Activated T-helper 1 cell treated with anti-CD3 and anti-CD28 coated beads, Interleukin-12 subunit alpha, Interleukin-12 subunit beta, Interleukin-2, Interleukin-4 antibody, amounts not matched to agents 30 ng/mL and 10 ng/mL and 1 ng/mL, durations not matched to agents 14 hours and 24 hours and 36 hours (primary cell): Measurements from ENCODE around the gene C10orf71. TPM values are rescaled to one million over a fixed set of nuclear protein-coding genes. Genes with fewer than 3 reads are reported as not detected.

Experiments
- DNase-seq: peaks from one replicate; pipeline ENCODE4 v3.0.0; 2021; ENCODE audit warnings: low spot score
- H3K27ac Mint-ChIP-seq: one replicate; pipeline ENCODE4 v1.8.0; 2021; ENCODE audit warnings: mild to moderate bottlenecking, mixed read lengths
- H3K27me3 Mint-ChIP-seq: one replicate; pipeline ENCODE4 v1.8.0; 2022; ENCODE audit warnings: mild to moderate bottlenecking, moderate library complexity, mixed read lengths; ENCODE audit not compliant: insufficient read depth
- H3K36me3 Mint-ChIP-seq: one replicate; pipeline ENCODE4 v1.8.0; 2021; ENCODE audit warnings: low read depth, mixed read lengths
- H3K4me1 Mint-ChIP-seq: one replicate; pipeline ENCODE4 v1.8.0; 2021; ENCODE audit warnings: low read depth, mixed read lengths
- H3K4me3 Mint-ChIP-seq: one replicate; pipeline ENCODE4 v1.8.0; 2021; ENCODE audit warnings: mild to moderate bottlenecking, moderate library complexity, mixed read lengths
- H3K9me3 Mint-ChIP-seq: one replicate; pipeline ENCODE4 v1.8.0; 2021; ENCODE audit warnings: mixed read lengths
- intact Hi-C: fragments of 100-400 bp; cut with micrococcal nuclease; formaldehyde crosslinking; loops from one replicate; pipeline ENCODE4 v1.15.1; 2024
- total RNA-seq: library from RNA; stranded (reverse); gene quantifications from 2 replicates; pipeline ENCODE4 v1.2.3, GENCODE V29; 2022

Gene C10orf71
- total RNA-seq, 1 donor from 2014 or later = not detected

DNA sequence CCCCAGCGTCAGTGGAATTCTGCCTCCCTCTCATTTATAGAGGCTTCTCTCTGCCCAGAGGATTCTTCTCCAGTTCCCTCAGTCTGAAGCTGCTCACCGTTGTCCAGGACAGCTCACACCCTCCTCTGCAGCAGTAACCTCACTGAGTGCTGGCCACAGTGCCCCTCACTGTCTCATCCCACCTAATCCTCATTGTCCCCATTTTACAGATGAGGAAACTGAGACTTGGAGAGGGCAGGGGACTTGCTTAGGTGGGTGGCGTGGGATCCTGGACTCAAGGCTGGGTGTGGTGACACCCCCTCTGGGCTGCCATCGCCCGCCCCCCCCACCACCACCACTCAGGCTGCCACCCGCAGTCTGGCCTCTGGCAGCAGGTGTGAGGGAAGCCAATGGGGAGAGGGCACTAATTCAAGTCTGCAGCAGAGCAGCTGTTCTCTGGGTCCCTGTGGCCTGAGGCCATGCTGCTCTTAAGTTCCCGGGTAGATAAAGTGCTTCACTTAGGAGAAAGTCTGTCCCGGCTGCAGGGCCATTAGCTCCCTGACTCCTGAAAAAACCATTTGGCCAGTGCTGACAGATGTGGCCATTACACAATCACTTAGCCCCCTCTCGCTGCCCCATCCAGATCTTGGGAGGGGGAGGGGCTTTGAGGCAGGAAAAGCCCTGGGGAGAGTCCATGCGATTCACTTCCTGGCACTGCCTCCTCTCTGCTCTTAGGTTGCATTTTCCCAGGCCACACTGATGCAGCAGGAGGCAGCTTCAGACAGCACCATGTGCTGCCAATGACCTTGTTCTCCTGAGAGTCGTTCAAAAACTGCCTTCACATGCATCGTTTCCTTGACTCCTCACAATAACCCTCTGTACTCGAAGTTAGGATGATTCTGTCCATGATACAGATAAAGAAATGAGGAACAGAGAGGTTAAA is 60.6 kb downstream of the C10orf71 start:
- no peaks in the 10 kb centered on the region for H3K36me3 Mint-ChIP-seq
- intact Hi-C loops = no loop called here
- peaks cover 7% of the 10 kb centered on the region for H3K4me1 Mint-ChIP-seq
- H3K27ac Mint-ChIP-seq = no peak overlapping the region
- H3K27me3 Mint-ChIP-seq = peaks cover 3% of the 10 kb centered on the region
- no peaks in the 10 kb centered on the region for H3K9me3 Mint-ChIP-seq
- DNase-seq = no peak
- H3K4me3 Mint-ChIP-seq = no peak overlapping the region

DNA sequence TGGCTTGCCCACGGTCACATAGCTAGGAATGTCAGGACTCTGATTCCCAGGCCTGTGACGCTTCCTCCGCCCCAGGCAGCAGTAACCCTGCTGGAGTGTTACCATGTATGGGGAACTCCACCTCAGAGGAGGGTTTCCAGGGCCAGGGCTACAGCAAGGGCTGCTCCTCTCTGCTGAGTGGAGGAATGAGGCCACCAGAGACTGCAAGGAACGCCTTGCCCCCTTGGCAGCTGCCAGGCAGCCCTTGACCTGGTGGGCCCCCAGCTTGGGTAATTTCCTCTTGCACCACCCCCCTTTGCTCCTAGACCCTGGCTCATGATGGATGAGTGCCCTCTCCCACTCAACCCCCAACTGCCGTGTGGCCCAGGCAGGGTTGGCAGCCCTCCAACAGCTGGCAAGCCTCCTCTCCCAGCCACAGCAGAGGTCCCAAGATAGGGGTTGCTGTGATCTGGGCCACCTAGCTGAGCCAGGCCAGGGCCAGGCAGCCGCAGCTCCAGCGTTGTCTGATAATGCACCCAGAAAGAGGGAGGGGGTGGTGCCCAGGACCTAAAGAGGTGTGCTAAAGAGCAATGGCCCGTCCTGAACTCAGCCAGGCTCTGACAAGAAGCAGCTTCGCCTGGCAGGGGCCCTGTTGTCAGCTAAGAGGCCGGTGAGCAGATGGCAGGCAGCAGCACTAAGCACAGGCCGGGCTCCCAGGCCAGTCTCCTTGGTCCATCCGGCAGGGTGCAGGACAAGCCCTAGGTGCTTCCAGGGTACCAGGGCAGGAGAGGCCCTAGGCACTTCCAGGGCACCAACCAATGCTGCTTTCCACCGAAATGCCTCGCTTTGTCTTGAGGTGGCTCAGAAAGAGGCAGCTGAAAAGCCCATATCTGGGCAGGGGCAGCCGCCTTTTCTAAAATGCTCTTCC is 61.6 kb downstream of the C10orf71 start:
- H3K27me3 Mint-ChIP-seq = peaks cover 3% of the 10 kb centered on the region
- H3K4me1 Mint-ChIP-seq = peaks cover 7% of the 10 kb centered on the region
- H3K9me3 Mint-ChIP-seq = no peaks in the 10 kb centered on the region
- DNase-seq = no peak
- H3K27ac Mint-ChIP-seq = no peak overlapping the region
- H3K4me3 Mint-ChIP-seq = no peak overlapping the region
- intact Hi-C loops = no loop called here
- no peaks in the 10 kb centered on the region for H3K36me3 Mint-ChIP-seq

DNA sequence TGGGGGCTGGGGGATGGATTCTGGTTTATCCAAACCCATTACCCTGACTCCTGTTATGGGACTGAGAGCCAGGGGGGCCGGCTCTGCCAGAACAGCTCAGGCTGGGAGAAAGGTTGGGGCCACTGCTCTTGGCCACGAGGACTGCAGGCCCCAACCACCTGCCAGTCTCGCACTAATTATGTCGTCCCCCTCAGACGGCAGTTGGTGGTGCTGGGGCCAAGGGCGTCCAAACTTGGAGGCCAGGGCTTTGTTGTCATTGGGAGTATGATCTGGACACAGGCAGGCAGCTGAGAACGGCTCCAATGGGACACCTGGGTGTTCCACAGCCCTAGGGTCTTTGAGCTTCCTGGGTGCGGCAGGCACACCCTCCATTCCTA is 62.2 kb downstream of the C10orf71 start:
- DNase-seq = no peak
- peaks cover 3% of the 10 kb centered on the region for H3K27me3 Mint-ChIP-seq
- peaks cover 7% of the 10 kb centered on the region for H3K4me1 Mint-ChIP-seq
- no peak overlapping the region for H3K27ac Mint-ChIP-seq
- intact Hi-C loops = no loop called here
- H3K4me3 Mint-ChIP-seq = no peak overlapping the region
- no peaks in the 10 kb centered on the region for H3K9me3 Mint-ChIP-seq
- no peaks in the 10 kb centered on the region for H3K36me3 Mint-ChIP-seq

DNA sequence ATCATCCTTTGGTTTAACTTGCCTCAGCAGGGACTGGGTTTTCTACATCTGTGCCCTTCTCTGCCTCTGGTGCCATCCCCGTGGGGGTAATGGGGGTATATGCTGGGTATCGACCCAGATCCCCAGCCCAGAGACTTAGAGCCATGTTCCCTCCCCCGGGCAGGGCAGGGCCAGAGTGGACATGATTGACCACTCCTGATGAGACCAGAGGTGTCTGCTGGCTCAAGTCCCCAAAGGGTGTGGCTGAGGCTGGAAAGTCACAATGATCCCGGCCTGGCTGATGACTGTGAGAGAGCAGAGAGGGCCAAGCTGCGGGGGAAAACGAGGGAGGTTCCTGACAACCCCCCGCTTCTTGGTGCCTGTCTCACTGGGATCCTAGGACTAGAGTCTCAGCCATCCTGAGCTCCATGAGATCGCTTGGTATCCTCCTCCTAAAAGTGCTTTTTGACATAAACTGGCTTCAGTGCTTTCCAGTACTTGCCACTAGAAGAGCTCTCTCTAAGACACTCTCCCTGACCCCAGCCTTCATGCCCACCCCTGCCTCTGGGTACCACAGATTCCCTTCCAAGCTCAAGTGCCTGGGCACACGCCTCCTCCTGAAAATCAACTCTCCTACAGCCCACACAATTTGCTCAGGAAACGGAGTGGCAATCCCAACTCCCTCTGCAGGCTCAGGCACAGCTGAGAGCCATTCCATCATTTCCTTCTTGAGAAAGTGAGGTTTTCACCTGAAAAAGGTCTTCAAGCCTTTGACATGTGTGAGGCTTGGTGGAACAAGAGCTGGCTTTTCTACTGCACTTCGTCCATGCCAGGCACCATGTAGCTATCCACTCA is 63.0 kb downstream of the C10orf71 start:
- Mint-ChIP-seq H3K4me3 (no peak overlapping the region), H3K27me3 (no peaks in the 10 kb centered on the region), H3K4me1 (peaks cover 2% of the 10 kb centered on the region), H3K9me3 (no peaks in the 10 kb centered on the region), H3K36me3 (no peaks in the 10 kb centered on the region), H3K27ac (no peak overlapping the region)
- intact Hi-C loops = no loop called here
- no peak for DNase-seq

DNA sequence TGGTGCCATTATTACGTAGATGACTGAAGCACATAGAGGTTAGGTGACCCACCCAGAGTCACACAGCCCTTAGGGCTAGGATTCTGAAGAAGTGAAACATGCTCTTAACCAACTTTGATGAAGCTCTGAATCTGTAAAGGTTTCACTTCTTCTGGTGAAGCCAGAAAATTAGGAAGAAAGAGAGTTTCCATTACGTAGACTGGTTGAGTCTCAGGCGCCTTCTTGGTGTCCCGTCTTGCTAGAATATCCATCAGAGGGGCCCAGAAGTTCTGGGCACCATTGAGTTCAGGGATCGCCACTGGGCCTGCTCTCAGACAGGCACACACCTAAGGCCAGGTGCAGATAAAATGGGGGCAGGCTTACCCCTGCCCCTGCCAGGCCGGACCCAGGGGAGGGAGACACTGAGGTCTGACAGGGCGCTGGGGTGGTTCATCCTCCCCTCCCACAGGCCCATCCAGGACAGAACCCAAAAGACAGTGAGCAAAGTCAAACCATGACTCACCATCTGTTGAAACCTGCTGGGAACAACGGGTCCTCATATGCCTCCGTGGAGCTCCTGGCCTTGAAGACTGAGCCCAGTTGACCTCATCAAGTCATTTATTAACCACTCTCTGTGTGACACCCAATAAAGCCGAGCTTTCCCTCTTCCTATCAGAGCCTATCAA is 63.8 kb downstream of the C10orf71 start:
- Mint-ChIP-seq H3K27me3 (no peaks in the 10 kb centered on the region), H3K27ac (no peak overlapping the region), H3K4me1 (no peaks in the 10 kb centered on the region), H3K9me3 (no peaks in the 10 kb centered on the region), H3K36me3 (no peaks in the 10 kb centered on the region), H3K4me3 (no peak overlapping the region)
- intact Hi-C loops = no loop called here
- DNase-seq = no peak

DNA sequence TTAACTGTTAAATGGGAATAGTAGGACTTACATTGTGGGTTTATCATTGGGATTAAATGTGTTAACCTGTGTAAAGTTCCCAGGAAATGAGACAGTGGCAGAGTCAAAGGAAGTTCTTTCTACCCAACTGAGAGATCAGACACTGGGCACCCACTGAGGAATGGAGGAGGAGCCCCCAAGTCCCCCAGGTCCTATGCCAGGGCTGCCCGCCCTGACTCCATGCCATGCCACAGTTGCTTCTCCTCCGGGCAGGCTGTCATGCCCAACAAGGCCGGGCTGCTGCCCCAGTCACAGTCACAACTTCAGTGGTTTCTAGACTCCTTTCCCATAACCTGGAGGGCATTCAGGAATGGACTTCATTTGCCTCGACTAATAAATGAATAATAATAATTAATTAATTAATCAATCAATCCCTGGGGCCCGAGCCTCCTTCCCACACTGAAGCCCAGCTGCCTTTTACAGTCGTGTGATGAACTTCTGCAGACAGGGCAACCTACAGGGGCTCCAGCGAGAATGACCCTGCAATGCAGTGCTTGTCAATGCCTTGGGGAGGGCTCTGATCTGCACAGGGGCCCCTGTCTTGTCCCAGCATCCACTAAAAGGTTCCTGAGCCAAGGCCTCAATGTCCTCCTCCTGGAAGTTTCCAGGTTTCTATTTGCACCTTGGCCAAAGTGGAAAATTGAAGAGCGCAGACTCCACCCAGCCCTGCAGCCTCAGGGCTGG is 64.5 kb downstream of the C10orf71 start:
- H3K27ac Mint-ChIP-seq = no peak overlapping the region
- H3K4me1 Mint-ChIP-seq = no peaks in the 10 kb centered on the region
- no peaks in the 10 kb centered on the region for H3K36me3 Mint-ChIP-seq
- H3K4me3 Mint-ChIP-seq = no peak overlapping the region
- DNase-seq = no peak
- intact Hi-C loops = no loop called here
- no peaks in the 10 kb centered on the region for H3K27me3 Mint-ChIP-seq
- H3K9me3 Mint-ChIP-seq = no peaks in the 10 kb centered on the region

DNA sequence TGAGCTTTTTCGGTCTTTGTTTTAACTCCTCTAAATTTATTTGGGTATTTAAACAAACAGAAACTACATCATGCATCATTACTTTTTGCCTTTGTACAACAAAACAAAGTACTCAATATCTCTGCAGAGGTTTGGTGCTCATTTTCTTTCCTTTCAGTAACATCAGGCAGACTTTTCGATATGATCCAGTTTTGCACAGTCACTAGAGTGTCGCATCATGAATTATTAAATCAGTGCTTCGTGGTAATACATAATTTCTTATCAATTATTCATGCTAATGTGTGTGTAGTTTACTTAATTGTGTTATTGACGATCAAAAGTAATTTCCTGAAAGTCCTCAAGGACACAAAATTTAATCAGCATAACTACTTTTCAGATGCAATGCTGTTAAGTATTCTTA is 65.1 kb downstream of the C10orf71 start:
- Mint-ChIP-seq H3K4me3 (no peak overlapping the region), H3K4me1 (no peaks in the 10 kb centered on the region), H3K27ac (no peak overlapping the region), H3K27me3 (no peaks in the 10 kb centered on the region), H3K9me3 (no peaks in the 10 kb centered on the region), H3K36me3 (no peaks in the 10 kb centered on the region)
- no peak for DNase-seq
- intact Hi-C loops = no loop called here

DNA sequence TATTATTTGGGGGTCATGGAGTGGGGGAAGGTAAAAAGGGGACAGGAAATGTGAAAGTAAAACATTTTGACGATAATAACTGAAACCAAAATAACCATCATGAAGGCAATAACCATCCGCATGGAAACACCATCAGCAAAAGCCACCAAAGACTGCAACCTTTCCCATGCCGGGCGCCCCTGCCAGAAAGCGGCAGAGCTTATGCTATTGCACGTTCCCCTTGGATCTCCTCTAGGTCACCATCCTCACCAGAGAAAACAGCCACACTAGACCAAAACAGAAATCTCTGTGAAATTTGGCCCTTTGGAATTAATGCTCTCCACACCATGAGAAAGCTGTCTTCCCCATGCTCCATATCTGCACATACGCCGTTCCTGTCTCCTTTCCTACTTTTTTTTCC is 65.8 kb downstream of the C10orf71 start:
- intact Hi-C loops = no loop called here
- no peak for DNase-seq
- Mint-ChIP-seq H3K27me3 (peaks cover 3% of the 10 kb centered on the region), H3K4me1 (no peaks in the 10 kb centered on the region), H3K4me3 (no peak overlapping the region), H3K36me3 (no peaks in the 10 kb centered on the region), H3K27ac (no peak overlapping the region), H3K9me3 (no peaks in the 10 kb centered on the region)

DNA sequence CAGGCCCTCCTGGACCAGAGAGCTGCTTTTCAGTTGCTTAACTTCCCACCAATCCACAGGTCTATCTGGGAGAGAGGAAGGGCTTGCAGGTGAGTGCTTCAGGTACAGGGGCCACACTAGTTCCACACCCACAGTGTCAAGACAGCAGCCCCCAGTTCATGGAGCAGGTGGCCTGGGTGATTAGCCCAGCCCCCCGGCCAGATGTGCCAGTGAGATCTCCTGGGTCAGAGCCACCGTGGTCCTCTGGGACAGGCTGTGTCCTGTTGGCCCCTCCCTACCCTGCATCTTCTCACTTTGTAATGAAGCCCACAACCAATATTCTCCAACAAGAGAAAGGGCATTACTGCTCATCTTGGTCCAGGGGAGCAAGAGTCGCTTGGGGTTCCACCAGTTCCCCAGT is 66.3 kb downstream of the C10orf71 start:
- Mint-ChIP-seq H3K27ac (no peak overlapping the region), H3K4me3 (no peak overlapping the region), H3K4me1 (no peaks in the 10 kb centered on the region), H3K36me3 (no peaks in the 10 kb centered on the region), H3K9me3 (no peaks in the 10 kb centered on the region), H3K27me3 (peaks cover 3% of the 10 kb centered on the region)
- DNase-seq = no peak
- intact Hi-C loops = no loop called here

DNA sequence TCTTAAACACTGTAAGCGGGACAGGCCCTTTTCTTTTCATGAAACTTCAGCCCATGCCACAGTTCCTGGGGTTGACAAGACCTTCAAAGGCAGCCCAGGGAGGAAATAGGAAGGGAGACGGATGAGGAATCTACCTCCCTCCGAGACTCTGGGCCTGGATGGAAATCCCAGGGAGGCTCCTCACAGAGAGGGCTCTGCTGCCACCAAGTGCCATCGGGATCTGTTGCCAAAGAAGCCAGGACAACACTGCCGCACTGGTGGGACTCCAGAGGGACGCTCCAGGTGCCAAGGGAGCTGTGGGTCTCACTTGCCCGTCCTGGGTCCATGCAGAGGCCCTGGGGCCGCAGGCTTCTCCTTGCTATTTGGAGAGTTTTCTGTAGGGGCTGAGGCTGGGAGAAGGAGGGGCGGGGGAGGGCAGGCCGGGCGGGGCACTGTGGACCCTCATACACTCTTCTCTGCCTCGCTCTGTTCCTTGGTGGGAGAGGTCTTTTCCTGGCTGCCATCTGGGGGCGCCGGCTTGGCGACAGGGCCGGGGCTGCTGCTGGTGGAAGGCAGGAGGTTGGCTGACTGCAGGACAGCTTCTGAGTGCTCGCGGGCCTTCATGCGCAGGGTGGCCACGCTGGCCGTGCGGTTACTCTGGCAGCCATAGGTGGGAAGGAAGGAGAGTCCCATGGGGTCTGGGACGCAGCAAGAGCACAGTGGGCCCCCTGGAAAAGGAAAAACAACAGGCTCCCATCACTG is 66.9 kb downstream of the C10orf71 start:
- no peak for DNase-seq
- Mint-ChIP-seq H3K9me3 (no peaks in the 10 kb centered on the region), H3K36me3 (no peaks in the 10 kb centered on the region), H3K4me3 (no peak overlapping the region), H3K27ac (no peak overlapping the region), H3K27me3 (peaks cover 3% of the 10 kb centered on the region), H3K4me1 (no peaks in the 10 kb centered on the region)
- intact Hi-C loops = no loop called here

DNA sequence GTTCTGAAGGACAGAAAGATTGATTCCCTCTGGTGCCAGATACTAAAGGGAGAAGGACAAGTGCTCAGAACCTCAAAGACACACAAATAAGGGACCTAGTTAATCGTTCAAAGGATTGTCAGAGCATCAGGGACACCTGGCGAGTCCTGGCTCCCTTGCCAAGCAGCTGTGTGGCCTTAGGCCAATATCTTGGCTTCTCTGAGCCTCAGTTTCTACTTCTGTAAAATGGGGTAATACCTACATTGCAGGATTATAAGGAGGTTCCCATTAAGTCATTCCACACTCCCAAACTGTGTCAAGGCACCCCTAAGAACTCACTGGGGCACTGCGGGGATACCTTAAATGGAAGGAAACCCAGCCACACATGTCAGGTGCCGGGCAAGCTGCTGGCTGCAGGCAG is 67.5 kb downstream of the C10orf71 start:
- H3K4me3 Mint-ChIP-seq = no peak overlapping the region
- peaks cover 3% of the 10 kb centered on the region for H3K27me3 Mint-ChIP-seq
- DNase-seq = no peak
- H3K4me1 Mint-ChIP-seq = no peaks in the 10 kb centered on the region
- no peaks in the 10 kb centered on the region for H3K36me3 Mint-ChIP-seq
- no peak overlapping the region for H3K27ac Mint-ChIP-seq
- intact Hi-C loops = no loop called here
- H3K9me3 Mint-ChIP-seq = no peaks in the 10 kb centered on the region
